ENCODE results near the gene ATP10A.
"Not testable (repeated sequence)": the region's sequence is repeated elsewhere in the genome, so short reads cannot be mapped to it uniquely, and the experiment has no call there.

ATP10A gene

GRCh38 chr15:25862472-25863110 is 536 bp downstream of the ATP10A start:
- peak overlapping the region; percentile 76 for H3K4me3 ChIP-seq (ENCODE audit: low read depth, low read length)
- TF ChIP-seq CTCF (IDR thresholded peaks at IDR 0.05; ENCODE audit: low read depth, low read length): no peak

DNA sequence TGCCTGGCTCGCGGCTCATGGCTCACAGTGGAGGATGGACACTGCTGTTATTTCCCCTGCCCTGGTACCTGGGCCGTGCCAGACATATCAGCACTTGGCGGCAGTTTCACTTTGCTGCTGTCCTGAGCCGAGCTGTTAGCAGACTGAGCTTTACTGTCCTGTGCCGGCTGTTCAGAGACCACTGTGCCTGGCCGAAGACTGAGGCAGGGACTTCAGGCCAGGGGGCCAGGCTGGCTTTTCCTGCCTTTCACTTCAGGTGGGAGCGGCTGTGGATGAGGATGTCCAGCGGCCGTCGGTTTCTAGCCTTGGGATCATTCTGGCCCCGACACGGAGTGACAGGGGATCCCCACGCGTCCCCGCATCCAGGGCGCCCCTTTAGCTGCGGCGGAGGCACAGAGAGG is 1.1 kb downstream of the ATP10A start:
- TF ChIP-seq CTCF (IDR thresholded peaks at IDR 0.05; ENCODE audit: low read depth, low read length): no peak
- H3K4me3 ChIP-seq (ENCODE audit: low read depth, low read length): peak overlapping the region; percentile 76

DNA sequence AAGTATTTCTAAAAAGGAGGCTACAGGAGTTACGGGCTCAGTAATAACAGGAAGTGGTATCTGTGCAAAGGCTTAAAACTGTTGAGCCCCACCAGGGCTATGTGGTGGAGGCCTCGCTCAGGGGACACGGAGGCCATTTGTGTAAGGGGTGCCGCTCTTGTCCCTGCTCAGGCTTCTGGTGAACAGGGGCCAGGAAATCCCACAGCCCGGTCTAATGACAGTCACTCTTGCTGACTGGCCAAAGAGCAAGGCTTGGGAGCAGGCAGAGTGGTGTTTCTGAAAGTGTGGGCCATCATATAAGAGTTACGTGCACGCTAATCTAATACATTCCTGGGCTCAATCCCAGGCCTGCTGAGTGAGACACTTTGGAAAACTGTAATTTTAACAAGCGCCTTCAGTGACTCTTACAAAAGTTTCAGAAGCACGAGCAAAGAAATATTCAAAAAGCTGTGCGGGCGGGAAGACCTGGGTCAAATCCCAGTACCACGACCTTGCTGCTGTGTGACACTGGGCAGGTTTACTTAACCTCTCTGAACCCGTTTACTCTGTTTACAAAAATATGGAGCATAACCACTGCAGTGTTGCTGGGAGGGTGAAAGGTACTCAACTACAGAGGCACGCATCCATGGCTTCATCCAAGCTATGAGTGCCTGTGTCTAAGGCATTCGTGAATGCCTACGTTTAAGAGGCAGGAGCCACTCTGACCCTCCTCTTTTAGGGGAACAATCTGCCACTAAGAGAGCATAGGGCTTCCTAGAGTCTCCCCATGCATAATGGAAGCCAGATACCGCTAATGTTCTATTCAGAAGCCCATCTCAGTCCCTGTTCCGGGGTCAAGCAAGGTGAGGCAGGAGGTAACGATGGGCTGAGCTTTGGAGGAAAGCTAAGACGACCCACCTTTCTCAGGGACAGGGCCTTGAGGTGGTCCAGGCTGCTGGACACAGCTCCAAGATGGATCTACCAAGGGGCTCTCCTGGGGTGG is 2.0 kb downstream of the ATP10A start:
- TF ChIP-seq CTCF (IDR thresholded peaks at IDR 0.05; ENCODE audit: low read depth, low read length): no peak
- H3K4me3 ChIP-seq (ENCODE audit: low read depth, low read length): peak overlapping the region; percentile 76

DNA sequence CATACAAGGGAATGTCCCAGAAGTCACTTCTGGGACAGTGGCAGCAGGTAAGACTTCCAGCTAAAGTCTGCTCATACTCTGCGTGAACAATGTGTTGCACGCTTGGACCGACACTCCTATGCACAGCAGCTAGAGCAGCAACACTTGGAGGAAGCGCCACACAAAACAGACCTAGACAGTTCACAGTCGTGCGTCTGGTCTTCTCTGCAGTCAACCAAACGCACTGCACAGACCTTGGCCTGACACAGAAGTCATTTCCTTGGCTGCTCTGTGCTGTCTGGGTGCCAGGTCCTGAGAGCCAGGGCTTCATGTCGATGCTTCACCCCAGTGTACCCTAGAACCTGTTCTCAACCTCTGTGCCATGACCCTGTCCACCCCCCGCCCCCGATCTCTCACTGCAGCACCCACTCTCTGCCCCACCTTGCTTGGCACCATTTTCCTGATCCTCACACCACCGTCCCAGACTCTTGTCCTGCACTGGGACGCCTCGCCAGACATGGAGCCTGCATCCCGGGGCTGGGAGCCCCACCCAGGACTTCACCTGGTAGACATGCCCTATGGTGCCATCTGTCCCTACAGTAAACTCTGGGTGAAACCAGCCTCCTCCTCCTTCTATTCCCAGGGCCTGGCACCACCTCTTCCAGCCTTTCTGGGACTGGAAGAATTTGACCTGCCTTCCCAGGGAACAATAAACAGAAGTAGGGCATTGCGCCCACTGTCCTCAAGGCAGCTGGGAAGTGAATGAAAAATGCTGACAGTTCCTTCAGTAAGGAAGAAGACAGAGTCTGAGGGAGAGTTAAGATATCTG is 3.1 kb downstream of the ATP10A start:
- TF ChIP-seq CTCF (IDR thresholded peaks at IDR 0.05; ENCODE audit: low read depth, low read length): no peak
- no peak overlapping the region for H3K4me3 ChIP-seq (ENCODE audit: low read depth, low read length)

GRCh38 chr15:25858952-25859760 is 4.0 kb downstream of the ATP10A start:
- H3K4me3 ChIP-seq (ENCODE audit: low read depth, low read length): no peak overlapping the region
- no peak for TF ChIP-seq CTCF (IDR thresholded peaks at IDR 0.05; ENCODE audit: low read depth, low read length)

GRCh38 chr15:25856059-25856458 is 7.1 kb downstream of the ATP10A start:
- H3K4me3 ChIP-seq (ENCODE audit: low read depth, low read length): not testable (repeated sequence)
